ENCODE data around the gene STK26. TPM values are rescaled to one million over a fixed set of nuclear protein-coding genes. Genes with fewer than 3 reads are reported as not detected.
"Not testable (repeated sequence)": the region's sequence is repeated elsewhere in the genome, so short reads cannot be mapped to it uniquely, and the experiment has no call there.

STK26 gene
- total RNA-seq, 2 donors from 2014 or later = 19.2 to 21.9 TPM

GRCh38 chrX:132040066-132040465, 17.0 kb downstream of the STK26 start:
- no peak for TF ChIP-seq CTCF (IDR thresholded peaks at IDR 0.05)

DNA sequence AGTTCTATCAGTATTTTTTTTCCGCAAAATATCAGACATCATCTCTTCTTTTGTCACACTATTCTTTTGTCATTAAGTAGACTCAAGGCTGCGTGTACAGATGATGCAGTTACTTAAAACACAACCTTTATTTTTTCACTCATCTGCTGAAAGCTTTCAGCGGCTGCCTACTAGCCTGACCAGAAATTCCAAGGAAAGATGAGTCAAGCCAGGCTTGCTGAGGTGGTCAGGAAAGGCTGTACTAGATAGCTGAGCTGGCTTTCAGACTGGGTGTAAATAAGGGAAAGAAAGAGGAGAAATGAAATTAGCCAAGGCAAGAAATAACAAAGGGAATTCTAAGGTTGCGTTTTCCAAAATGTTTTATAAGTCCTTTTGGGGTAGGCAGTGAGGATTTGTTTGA, 17.9 kb downstream of the STK26 start:
- DNase-seq = no peak
- Histone ChIP-seq H3K4me1 (no peaks in the 10 kb centered on the region), H3K9ac (ENCODE audit: low read depth in 2 of 2, low read length in 2 of 2) (no peak overlapping the region), H3K27me3 (no peaks in the 10 kb centered on the region), H3K36me3 (no peaks in the 10 kb centered on the region), H3K27ac (no peak overlapping the region), H3K4me3 (no peak overlapping the region), H3K9me3 (no peaks in the 10 kb centered on the region)
- no peak for TF ChIP-seq CTCF (IDR thresholded peaks at IDR 0.05)
- intact Hi-C loops (cut with DNase I) = no loop called here

More at GRCh38 chrX:132040066-132040465, 17.0 kb downstream of the STK26 start:
- Histone ChIP-seq H3K27ac (no peak overlapping the region), H3K9me3 (no peaks in the 10 kb centered on the region), H3K27me3 (no peaks in the 10 kb centered on the region), H3K36me3 (no peaks in the 10 kb centered on the region), H3K4me3 (no peak overlapping the region), H3K4me1 (no peaks in the 10 kb centered on the region), H3K9ac (ENCODE audit: low read depth in 2 of 2, low read length in 2 of 2) (no peak overlapping the region)
- DNase-seq = no peak
- intact Hi-C loops (cut with DNase I) = no loop called here

DNA sequence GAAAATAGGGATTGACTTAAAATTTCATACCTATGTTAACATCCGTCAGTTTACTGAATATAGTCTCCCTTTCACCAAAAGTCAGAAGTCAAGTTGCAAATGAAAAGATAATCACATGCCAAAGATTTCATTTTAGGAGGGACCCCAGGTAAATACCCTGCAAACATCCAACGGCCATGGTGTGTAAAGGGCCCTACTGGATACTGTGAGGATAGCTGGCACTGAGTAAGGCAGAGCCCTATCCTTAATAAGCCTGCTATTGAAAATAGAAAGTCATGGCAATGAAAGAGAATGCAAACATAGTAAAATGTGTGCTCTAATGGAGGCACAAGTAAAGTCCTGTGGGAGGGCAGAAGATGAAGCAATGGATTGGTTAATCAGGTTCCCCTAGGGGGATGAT, 20.9 kb downstream of the STK26 start:
- H3K9me3 ChIP-seq = no peaks in the 10 kb centered on the region
- H3K4me3 ChIP-seq = no peak overlapping the region
- TF ChIP-seq CTCF (IDR thresholded peaks at IDR 0.05) = no peak
- no peaks in the 10 kb centered on the region for H3K27me3 ChIP-seq
- DNase-seq = no peak
- no peaks in the 10 kb centered on the region for H3K36me3 ChIP-seq
- no peak overlapping the region for H3K27ac ChIP-seq
- intact Hi-C loops (cut with DNase I) = no loop called here
- no peak overlapping the region for H3K9ac ChIP-seq (ENCODE audit: low read depth in 2 of 2, low read length in 2 of 2)
- H3K4me1 ChIP-seq = no peaks in the 10 kb centered on the region

GRCh38 chrX:132044953-132045352, 21.9 kb downstream of the STK26 start:
- no peaks in the 10 kb centered on the region for H3K36me3 ChIP-seq
- DNase-seq = no peak
- no peak overlapping the region for H3K4me3 ChIP-seq
- TF ChIP-seq CTCF (IDR thresholded peaks at IDR 0.05) = no peak
- no peaks in the 10 kb centered on the region for H3K27me3 ChIP-seq
- H3K9me3 ChIP-seq = no peaks in the 10 kb centered on the region
- intact Hi-C loops (cut with DNase I) = no loop called here
- H3K9ac ChIP-seq (ENCODE audit: low read depth in 2 of 2, low read length in 2 of 2) = no peak overlapping the region
- no peak overlapping the region for H3K27ac ChIP-seq
- no peaks in the 10 kb centered on the region for H3K4me1 ChIP-seq

- H3K36me3 ChIP-seq = no peaks in the 10 kb centered on the region
- intact Hi-C loops (cut with DNase I) = no loop called here
- H3K27me3 ChIP-seq = no peaks in the 10 kb centered on the region
- no peak for TF ChIP-seq CTCF (IDR thresholded peaks at IDR 0.05)
- no peak overlapping the region for H3K9ac ChIP-seq (ENCODE audit: low read depth in 2 of 2, low read length in 2 of 2)
- no peaks in the 10 kb centered on the region for H3K4me1 ChIP-seq
- no peak for DNase-seq
- H3K27ac ChIP-seq = no peak overlapping the region
- no peaks in the 10 kb centered on the region for H3K9me3 ChIP-seq
- no peak overlapping the region for H3K4me3 ChIP-seq
These were observed 22.4 kb downstream of the STK26 start for GRCh38 chrX:132045456-132045855.

DNA sequence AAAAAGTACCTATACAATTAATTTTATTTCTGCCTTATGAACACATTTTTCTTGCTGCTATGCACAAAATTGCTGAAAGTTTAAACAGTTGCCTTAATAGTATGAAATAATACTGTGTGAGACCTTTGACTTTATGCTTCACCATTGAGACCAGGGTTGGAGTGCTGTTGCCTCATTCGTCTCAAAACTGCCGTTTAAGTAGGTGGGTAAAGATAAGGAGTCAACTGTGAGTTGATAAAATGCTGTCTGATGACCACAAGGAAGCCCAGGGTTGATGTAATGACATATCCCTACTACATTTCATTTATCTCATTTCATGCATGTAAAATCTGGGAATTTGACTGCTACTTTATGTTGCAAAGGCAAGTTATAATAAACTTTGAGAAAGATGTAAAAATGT, 23.4 kb downstream of the STK26 start:
- TF ChIP-seq CTCF (IDR thresholded peaks at IDR 0.05) = no peak
- H3K27me3 ChIP-seq = no peaks in the 10 kb centered on the region
- H3K4me1 ChIP-seq = no peaks in the 10 kb centered on the region
- H3K36me3 ChIP-seq = no peaks in the 10 kb centered on the region
- no peaks in the 10 kb centered on the region for H3K9me3 ChIP-seq
- intact Hi-C loops (cut with DNase I) = no loop called here
- no peak overlapping the region for H3K9ac ChIP-seq (ENCODE audit: low read depth in 2 of 2, low read length in 2 of 2)
- no peak for DNase-seq
- no peak overlapping the region for H3K27ac ChIP-seq
- no peak overlapping the region for H3K4me3 ChIP-seq

DNA sequence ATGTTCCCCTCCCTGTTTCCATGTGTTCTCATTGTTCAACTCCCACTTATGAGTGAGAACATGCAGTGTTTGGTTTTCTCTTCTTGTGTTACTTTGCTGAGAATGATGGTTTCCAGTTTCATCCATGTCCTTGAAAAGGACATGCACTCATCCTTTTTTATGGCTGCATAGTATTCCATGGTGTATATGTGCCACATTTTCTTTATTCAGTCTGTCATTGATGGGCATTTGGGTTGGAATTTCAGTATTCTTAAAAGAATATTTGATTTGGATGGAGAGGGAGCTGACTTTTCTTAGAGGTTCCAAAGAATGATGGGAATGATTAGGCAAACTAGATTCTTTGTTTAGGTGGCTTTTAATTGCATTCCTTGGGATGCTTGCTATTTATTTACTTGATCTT, 28.7 kb downstream of the STK26 start:
- H3K27ac ChIP-seq; H3K4me1 ChIP-seq; DNase-seq; H3K27me3 ChIP-seq; H3K9ac ChIP-seq (ENCODE audit: low read depth in 2 of 2, low read length in 2 of 2); H3K4me3 ChIP-seq; H3K36me3 ChIP-seq; H3K9me3 ChIP-seq: not testable (repeated sequence)
- intact Hi-C loops (cut with DNase I) = loop anchor here (10.0 kb wide), 1 partner anchor 187 kb away; no protein-coding TSS in a partner anchor

All from colonic mucosa (tissue), 4 donors.